Stimulated activated CD8-positive, alpha-beta memory T cell treated with anti-CD3 and anti-CD28 coated beads, Interleukin-2, amount 100 ng/mL, for 1 hour (primary cell): ENCODE results near the gene VTN.
A peak's percentile ranks its signal among the peaks of the same experiment; 100 is the strongest.

ENCODE experiments used
- DNase-seq, 2 donors: peaks; one replicate each; pipeline ENCODE4 v3.0.0-alpha.2; 2020; ENCODE audit warnings: low read depth in 2 of 2

VTN gene

GRCh38 chr17:28368915-28369683 lies 1.0 kb downstream of the VTN start:
- no peak for DNase-seq

- no peak for DNase-seq
These were observed 1.7 kb downstream of the VTN start for GRCh38 chr17:28368306-28368831.

- no peak for DNase-seq
These were observed 2.3 kb downstream of the VTN start for GRCh38 chr17:28367641-28368305.

- no peak for DNase-seq
These were observed 3.5 kb downstream of the VTN start for GRCh38 chr17:28366605-28367004.

GRCh38 chr17:28365487-28365886 lies 4.6 kb downstream of the VTN start:
- DNase-seq: no peak

- no peak for DNase-seq
These were observed 5.3 kb downstream of the VTN start, which contains the start of gene SEBOX for GRCh38 chr17:28364665-28365363. Gene SEBOX, minus strand, starts transcription at chr17:28365199. Its CDS starts 48 bp downstream, at chr17:28365151.

GRCh38 chr17:28363776-28364650 lies 6.1 kb downstream of the VTN start:
- DNase-seq: no peak

- no peak for DNase-seq
These were observed 6.9 kb downstream of the VTN start for GRCh38 chr17:28363186-28363585.

GRCh38 chr17:28357901-28358197 lies 12.3 kb downstream of the VTN start:
- DNase-seq: no peak

GRCh38 chr17:28357061-28357900 lies 12.8 kb downstream of the VTN start, which contains the start of gene POLDIP2:
Gene POLDIP2, minus strand, starts transcription at chr17:28357527. Its CDS starts 79 bp downstream, at chr17:28357448.
- peak; percentile 89 to 92 for DNase-seq

- no peak for DNase-seq
These were observed 19.8 kb downstream of the VTN start for GRCh38 chr17:28350271-28350670.

GRCh38 chr17:28348979-28349378 lies 21.1 kb downstream of the VTN start:
- no peak for DNase-seq

GRCh38 chr17:28347261-28347891 lies 22.7 kb downstream of the VTN start:
- no peak for DNase-seq

GRCh38 chr17:28346746-28347246 lies 23.3 kb downstream of the VTN start:
- DNase-seq: no peak

- no peak for DNase-seq
These were observed 23.9 kb downstream of the VTN start for GRCh38 chr17:28346199-28346580.

GRCh38 chr17:28345419-28346198 lies 24.5 kb downstream of the VTN start:
- DNase-seq: no peak

- DNase-seq: no peak
These were observed 25.6 kb downstream of the VTN start for GRCh38 chr17:28344435-28344901.

GRCh38 chr17:28344011-28344410 lies 26.1 kb downstream of the VTN start:
- no peak for DNase-seq

GRCh38 chr17:28343491-28343932 lies 26.6 kb downstream of the VTN start:
- no peak for DNase-seq
